SK-N-SH (cell line): ENCODE measurements around the gene TIAM2. TPM values are rescaled to one million over a fixed set of nuclear protein-coding genes. Genes with fewer than 3 reads are reported as not detected.

Source experiments
- CTCF ChIA-PET: fragments of 300-600, 350-600 bp; formaldehyde crosslinking; extraction: SDS; loops from one replicate; lab custom pipeline; 2021; lab: Yijun Ruan, JAX
- POLR2A ChIA-PET: fragments of 350-600 bp; sonication (Branson Sonifier 250); formaldehyde crosslinking; extraction: SDS; loops from one replicate; lab custom pipeline; 2020; ENCODE audit warnings: antibody characterized with exemption, inconsistent platforms; lab: Yijun Ruan, JAX
- DNase-seq: peaks from one replicate; pipeline ENCODE4 v3.0.0; 2012
- H2AFZ ChIP-seq: fragments of 200-600 bp; sonication (generic); 2 replicates; pipeline ENCODE4 v1.8.1; 2016; ENCODE audit warnings: antibody characterized with exemption, mild to moderate bottlenecking, low read depth
- H3F3A ChIP-seq: fragments of 200-600 bp; sonication (generic); replicated peaks from 2 replicates; pipeline ENCODE3; 2016; ENCODE audit warnings: antibody characterized with exemption, mild to moderate bottlenecking; ENCODE audit not compliant: insufficient read depth
- H3K27ac ChIP-seq, 2 experiments: fragments of 200-500 bp in 1 of 2; fragments of 200-600 bp in 1 of 2; sonication (Bioruptor generic) in 1 of 2; sonication (generic), shearing (Covaris generic) in 1 of 2; 2 replicates each; pipeline versions ENCODE4 v1.5.1 to v1.6.1; 2014 to 2016; ENCODE audit warnings: low read depth in 2 of 2, inconsistent platforms in 1 of 2, low read length in 1 of 2, mild to moderate bottlenecking in 1 of 2, mixed read lengths in 1 of 2
- H3K27me3 ChIP-seq: fragments of 200-600 bp; sonication (generic), shearing (Covaris generic); 2 replicates; pipeline ENCODE4 v1.6.1; 2016; ENCODE audit warnings: mixed run types; ENCODE audit not compliant: insufficient read depth
- H3K36me3 ChIP-seq, 2 experiments: fragments of 200-500 bp in 1 of 2; fragments of 200-600 bp in 1 of 2; sonication (Bioruptor generic) in 1 of 2; sonication (generic) in 1 of 2; replicated peaks in 1 of 2; 2 replicates each; pipeline versions ENCODE3 to v1.5.1; 2014 to 2016; ENCODE audit warnings: low read length in 1 of 2, mild to moderate bottlenecking in 1 of 2; ENCODE audit not compliant: insufficient read depth in 2 of 2, control insufficient read depth in 1 of 2
- H3K4me1 ChIP-seq, 2 experiments: fragments of 200-500 bp in 1 of 2; fragments of 200-600 bp in 1 of 2; sonication (Bioruptor generic) in 1 of 2; sonication (generic), shearing (Covaris generic) in 1 of 2; 2 replicates each; pipeline versions ENCODE4 v1.5.1 to v1.6.1; 2014 to 2016; ENCODE audit warnings: low read depth in 1 of 2, low read length in 1 of 2, mixed run types in 1 of 2; ENCODE audit not compliant: insufficient read depth in 2 of 2, control insufficient read depth in 1 of 2
- H3K4me2 ChIP-seq: fragments of 200-600 bp; sonication (generic), shearing (Covaris generic); 2 replicates; pipeline ENCODE4 v1.6.1; 2017; ENCODE audit warnings: mixed run types
- H3K4me3 ChIP-seq, 2 experiments: fragments of 200-500 bp in 1 of 2; fragments of 200-600 bp in 1 of 2; sonication (Bioruptor generic) in 1 of 2; sonication (generic), shearing (Covaris generic) in 1 of 2; 2 replicates each; pipeline versions ENCODE4 v1.5.1 to v1.8.1; 2014 to 2016; ENCODE audit warnings: low read depth in 2 of 2, inconsistent platforms in 1 of 2, low read length in 1 of 2, mild to moderate bottlenecking in 1 of 2, mixed read lengths in 1 of 2, moderate library complexity in 1 of 2
- H3K79me2 ChIP-seq: fragments of 200-600 bp; sonication (generic); 2 replicates; pipeline ENCODE4 v1.8.1; 2017; ENCODE audit warnings: mild to moderate bottlenecking; ENCODE audit not compliant: insufficient read depth
- H3K9ac ChIP-seq: fragments of 200-600 bp; sonication (generic); 2 replicates; pipeline ENCODE4 v1.6.1; 2017; ENCODE audit warnings: mixed run types
- H3K9me2 ChIP-seq: fragments of 200-600 bp; sonication (generic); 2 replicates; pipeline ENCODE4 v1.6.1; 2017; ENCODE audit warnings: mixed run types
- H3K9me3 ChIP-seq: fragments of 200-600 bp; sonication (generic); 2 replicates; pipeline ENCODE4 v1.6.1; 2017; ENCODE audit warnings: mixed run types, mild to moderate bottlenecking, moderate library complexity
- H4K20me1 ChIP-seq: fragments of 200-600 bp; sonication (generic); 2 replicates; pipeline ENCODE4 v1.6.1; 2017; ENCODE audit warnings: mild to moderate bottlenecking, mixed run types; ENCODE audit not compliant: insufficient read depth
- CHD2 ChIP-seq: fragments of 150-350 bp; IDR thresholded peaks from 2 replicates; pipeline ENCODE4 v1.6.1; 2018; ENCODE audit warnings: low read length; ENCODE audit not compliant: partially characterized antibody
- ELF1 ChIP-seq: IDR thresholded peaks from 2 replicates; pipeline ENCODE4 v1.4.0; 2012
- EP300 ChIP-seq, 2 experiments: IDR thresholded peaks; 2 replicates each; pipeline versions ENCODE4 v1.4.0 to v1.6.1; 2012; ENCODE audit warnings: borderline replicate concordance in 1 of 2, low read depth in 1 of 2, low read length in 1 of 2
- EZH2phosphoT487 ChIP-seq: fragments of 200-600 bp; sonication (generic); IDR thresholded peaks from 2 replicates; pipeline ENCODE4 v1.6.1; 2017; ENCODE audit warnings: low read depth, mixed run types, mild to moderate bottlenecking, antibody characterized with exemption, moderate library complexity, borderline replicate concordance
- FOSL2 ChIP-seq: IDR thresholded peaks from 2 replicates; pipeline ENCODE4 v1.4.0; 2012; ENCODE audit warnings: low read depth, mild to moderate bottlenecking, moderate library complexity, borderline replicate concordance
- FOXM1 ChIP-seq: IDR thresholded peaks from 2 replicates; pipeline ENCODE4 v1.4.0; 2012; ENCODE audit warnings: low read depth, mild to moderate bottlenecking
- GABPA ChIP-seq: IDR thresholded peaks from 2 replicates; pipeline ENCODE4 v1.4.0; 2012; ENCODE audit warnings: low read depth, mild to moderate bottlenecking
- JUND ChIP-seq: IDR thresholded peaks from 2 replicates; pipeline ENCODE4 v1.4.0; 2012
- NRF1 ChIP-seq: IDR thresholded peaks from 2 replicates; pipeline ENCODE4 v1.6.1; 2012; ENCODE audit warnings: low read depth, mild to moderate bottlenecking, low read length
- PBX3 ChIP-seq: IDR thresholded peaks from 2 replicates; pipeline ENCODE4; 2012
- RXRA ChIP-seq: IDR thresholded peaks from 2 replicates; pipeline ENCODE4 v1.4.0; 2012; ENCODE audit warnings: low read depth, mild to moderate bottlenecking, borderline replicate concordance
- SMC3 ChIP-seq: IDR thresholded peaks from 2 replicates; pipeline ENCODE4 v1.6.1; 2012; ENCODE audit warnings: low read depth, low read length, improper control_type of control experiment
- TAF1 ChIP-seq: IDR thresholded peaks from 2 replicates; pipeline ENCODE4 v1.6.1; 2012; ENCODE audit warnings: low read depth, mild to moderate bottlenecking, low read length, moderate library complexity, borderline replicate concordance
- TEAD4 ChIP-seq: IDR thresholded peaks from 2 replicates; pipeline ENCODE4 v1.4.0; 2012; ENCODE audit warnings: mild to moderate bottlenecking, borderline replicate concordance; ENCODE audit not compliant: insufficient read depth
- YY1 ChIP-seq: IDR thresholded peaks from 2 replicates; pipeline ENCODE4 v1.4.0; 2012; ENCODE audit warnings: low read depth, mild to moderate bottlenecking
- WGBS: methylation state at CpG from one replicate; pipeline ENCODE4 v1.1.6; 2017; ENCODE audit warnings: low lambda C conversion rate; 5-methylcytosine and 5-hydroxymethylcytosine counted together
- polyA plus RNA-seq, 3 experiments: library from polyadenylated mRNA; depleted of rRNA; stranded (reverse); fragments of >200 nt; gene quantifications; 2 replicates each; pipeline ENCODE4 v1.2.3, GENCODE V29; 2012
- TF ChIP-seq, protein P1 (sequence below): IDR thresholded peaks from 2 replicates; pipeline ENCODE4 v1.4.0; 2012; ENCODE audit warnings: low read depth
- TF ChIP-seq, protein P2 (sequence below): IDR thresholded peaks from 2 replicates; pipeline ENCODE4 v1.4.0; 2012; ENCODE audit warnings: low read depth, borderline replicate concordance

Gene TIAM2
- polyA plus RNA-seq, 1 of the 3 experiments (the other 2 are of a cell fraction), result 13.6 TPM

DNA sequence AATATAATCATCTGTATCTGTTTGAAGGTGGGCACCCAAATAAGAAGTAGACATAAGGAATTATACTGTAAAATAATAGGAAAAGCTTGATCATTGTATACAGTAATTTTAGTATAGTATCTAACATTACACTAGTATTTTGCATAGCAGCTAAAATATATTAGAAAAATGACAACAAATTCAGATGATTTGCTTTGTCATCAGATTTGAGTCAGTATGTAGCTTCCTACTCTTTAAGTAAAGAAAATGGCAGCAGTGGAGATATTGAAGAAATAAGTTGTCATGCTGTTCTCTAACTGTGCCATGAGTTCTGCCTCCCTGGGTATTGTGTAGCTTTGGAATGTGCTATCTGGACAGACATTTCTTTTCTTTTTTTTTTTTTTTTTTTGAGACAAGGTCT lies 74.4 kb downstream of the TIAM2 start:
- no peak overlapping the region for H2AFZ ChIP-seq
- no peaks in the 10 kb centered on the region for H3K9me2 ChIP-seq
- H3K4me2 ChIP-seq, result no peak overlapping the region
- POLR2A ChIA-PET, result no interaction called here
- H3K9ac ChIP-seq, result no peak overlapping the region
- H3K9me3 ChIP-seq, result no peaks in the 10 kb centered on the region
- peaks cover 13% of the 10 kb centered on the region; the same call in 1 of the 2 replicates for H3K79me2 ChIP-seq
- H3K4me1 ChIP-seq, result no peaks in the 10 kb centered on the region
- no peaks in the 10 kb centered on the region for H3K27me3 ChIP-seq
- no peaks in the 10 kb centered on the region for H3F3A ChIP-seq
- H3K36me3 ChIP-seq, result no peaks in the 10 kb centered on the region
- H4K20me1 ChIP-seq, result no peaks in the 10 kb centered on the region
- H3K4me3 ChIP-seq, result no peak overlapping the region
- no peak for DNase-seq
- CTCF ChIA-PET, result no interaction called here
- TF ChIP-seq NRF1, result no peak
- TF ChIP-seq JUND, result no peak
- TF ChIP-seq CHD2, result no peak
- TF ChIP-seq PBX3, result no peak
- TF ChIP-seq GABPA, result no peak
- no peak for TF ChIP-seq ELF1
- no peak for TF ChIP-seq TAF1
- TF ChIP-seq YY1, result no peak
- TF ChIP-seq, protein P1, sequence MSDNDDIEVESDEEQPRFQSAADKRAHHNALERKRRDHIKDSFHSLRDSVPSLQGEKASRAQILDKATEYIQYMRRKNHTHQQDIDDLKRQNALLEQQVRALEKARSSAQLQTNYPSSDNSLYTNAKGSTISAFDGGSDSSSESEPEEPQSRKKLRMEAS, result no peak
- no peak for TF ChIP-seq EP300 (IDR thresholded peaks at IDR 0.05; ENCODE audit: borderline replicate concordance in 1 of 2, low read depth in 1 of 2, low read length in 1 of 2)
- TF ChIP-seq EZH2phosphoT487, result no peak
- TF ChIP-seq, protein P2, sequence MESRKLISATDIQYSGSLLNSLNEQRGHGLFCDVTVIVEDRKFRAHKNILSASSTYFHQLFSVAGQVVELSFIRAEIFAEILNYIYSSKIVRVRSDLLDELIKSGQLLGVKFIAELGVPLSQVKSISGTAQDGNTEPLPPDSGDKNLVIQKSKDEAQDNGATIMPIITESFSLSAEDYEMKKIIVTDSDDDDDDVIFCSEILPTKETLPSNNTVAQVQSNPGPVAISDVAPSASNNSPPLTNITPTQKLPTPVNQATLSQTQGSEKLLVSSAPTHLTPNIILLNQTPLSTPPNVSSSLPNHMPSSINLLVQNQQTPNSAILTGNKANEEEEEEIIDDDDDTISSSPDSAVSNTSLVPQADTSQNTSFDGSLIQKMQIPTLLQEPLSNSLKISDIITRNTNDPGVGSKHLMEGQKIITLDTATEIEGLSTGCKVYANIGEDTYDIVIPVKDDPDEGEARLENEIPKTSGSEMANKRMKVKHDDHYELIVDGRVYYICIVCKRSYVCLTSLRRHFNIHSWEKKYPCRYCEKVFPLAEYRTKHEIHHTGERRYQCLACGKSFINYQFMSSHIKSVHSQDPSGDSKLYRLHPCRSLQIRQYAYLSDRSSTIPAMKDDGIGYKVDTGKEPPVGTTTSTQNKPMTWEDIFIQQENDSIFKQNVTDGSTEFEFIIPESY, result no peak
- no peak overlapping the region for H3K27ac ChIP-seq

DNA sequence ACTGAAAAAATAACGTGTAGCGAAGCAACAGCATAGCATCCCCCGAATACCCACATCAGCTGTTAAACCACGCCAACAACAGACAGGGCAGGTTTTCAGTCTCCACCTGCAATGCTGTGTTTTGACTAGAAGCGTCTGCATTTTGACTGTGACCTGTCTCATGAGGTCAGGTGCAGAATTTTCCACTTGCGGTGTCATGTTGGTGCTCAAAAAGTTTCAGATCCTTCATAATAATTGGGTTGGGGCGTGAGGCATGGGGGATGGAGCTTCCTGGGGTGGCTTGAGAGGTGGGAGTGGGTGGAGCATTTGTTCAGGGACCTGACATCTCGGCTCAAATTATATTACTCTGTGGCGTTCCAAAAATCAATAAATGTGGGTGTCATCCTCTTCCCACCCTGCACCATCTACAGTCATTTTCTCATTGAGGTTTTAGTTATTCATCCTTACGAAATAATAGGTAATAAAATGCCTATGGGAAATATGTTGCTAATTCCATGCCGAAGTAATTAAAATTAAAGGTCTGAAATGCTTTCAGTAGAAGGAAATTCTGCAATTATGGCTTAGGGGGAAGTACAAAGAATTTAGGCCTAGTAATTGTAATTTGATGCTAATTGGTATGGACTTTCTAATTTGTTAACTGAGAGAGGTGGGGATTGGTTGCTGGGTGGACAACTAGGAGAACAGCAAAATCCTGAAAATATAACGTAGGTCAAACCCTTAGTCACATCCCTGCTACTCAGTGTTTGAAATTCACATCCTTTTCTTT lies 81.0 kb downstream of the TIAM2 start:
- Histone ChIP-seq H3K36me3 (no peaks in the 10 kb centered on the region), H3K9ac (no peak overlapping the region), H3K4me2 (no peak overlapping the region), H3K27me3 (no peaks in the 10 kb centered on the region), H4K20me1 (no peaks in the 10 kb centered on the region), H3K9me3 (no peaks in the 10 kb centered on the region), H3K4me1 (peaks cover 0 to 2% of the 10 kb centered on the region in 2 experiments; a peak in 1 of 4 replicates), H3K4me3 (no peak overlapping the region), H3F3A (no peaks in the 10 kb centered on the region), H3K27ac (no peak overlapping the region), H3K9me2 (no peaks in the 10 kb centered on the region), H3K79me2 (peaks cover 3% of the 10 kb centered on the region; the same call in 1 of the 2 replicates), H2AFZ (no peak overlapping the region)
- no peak for DNase-seq
- 94% methylated on average over 12 of the region's 12 CpGs for WGBS
- ChIA-PET CTCF (no interaction called here), POLR2A (no interaction called here)
- TF ChIP-seq TEAD4 (no peak), FOSL2 (no peak), RXRA (no peak), ELF1 (no peak), FOXM1 (no peak), SMC3 (no peak)
